NCI-H446 treated with DMSO at 0.1 percent for 48 hours (cell line): Measurements from ENCODE around the gene GADL1.
A peak's percentile ranks its signal among the peaks of the same experiment; 100 is the strongest.

ENCODE experiments used
- DNase-seq: peaks from one replicate; lab custom pipeline; 2025; lab: John Stamatoyannopoulos, UW

Gene GADL1

GRCh38 chr3:30721314-30721634 lies 173.2 kb downstream of the GADL1 start:
- DNase-seq = no peak

- DNase-seq = no peak
Observed at GRCh38 chr3:30720586-30721313, 173.7 kb downstream of the GADL1 start.

- DNase-seq = no peak
Observed at GRCh38 chr3:30719536-30719935, 174.9 kb downstream of the GADL1 start.

- DNase-seq = no peak
Observed at GRCh38 chr3:30713885-30714503, 180.5 kb downstream of the GADL1 start.

- no peak for DNase-seq
Observed at GRCh38 chr3:30712991-30713390, 181.5 kb downstream of the GADL1 start.

- no peak for DNase-seq
Observed at GRCh38 chr3:30711867-30712266, 182.6 kb downstream of the GADL1 start.

GRCh38 chr3:30711151-30711550 lies 183.3 kb downstream of the GADL1 start:
- no peak for DNase-seq

- DNase-seq = no peak
Observed at GRCh38 chr3:30710017-30710416, 184.4 kb downstream of the GADL1 start.

GRCh38 chr3:30708472-30708871 lies 186.0 kb downstream of the GADL1 start:
- DNase-seq = no peak

- no peak for DNase-seq
Observed at GRCh38 chr3:30707825-30708224, 186.6 kb downstream of the GADL1 start.

- DNase-seq = peak; percentile 24
Observed at GRCh38 chr3:30704931-30705890, 189.2 kb downstream of the GADL1 start.

- no peak for DNase-seq
Observed at GRCh38 chr3:30702828-30703397, 191.5 kb downstream of the GADL1 start.

GRCh38 chr3:30702038-30702827 lies 192.2 kb downstream of the GADL1 start:
- no peak for DNase-seq

- DNase-seq = no peak
Observed at GRCh38 chr3:30700702-30701321, 193.6 kb downstream of the GADL1 start.

GRCh38 chr3:30699927-30700326 lies 194.5 kb downstream of the GADL1 start:
- no peak for DNase-seq

- no peak for DNase-seq
Observed at GRCh38 chr3:30698549-30698948, 195.9 kb downstream of the GADL1 start.

- DNase-seq = no peak
Observed at GRCh38 chr3:30696896-30697295, 197.6 kb downstream of the GADL1 start.

GRCh38 chr3:30696403-30696819 lies 198.1 kb downstream of the GADL1 start:
- peak; percentile 29 for DNase-seq

GRCh38 chr3:30695302-30696061 lies 199.0 kb downstream of the GADL1 start:
- DNase-seq = no peak

- DNase-seq = no peak
Observed at GRCh38 chr3:30694668-30695067, 199.8 kb downstream of the GADL1 start.
